Measurements from ENCODE around the gene FLCN. TPM values are rescaled to one million over a fixed set of nuclear protein-coding genes. Genes with fewer than 3 reads are reported as not detected.

Gene FLCN
- total and polyA plus RNA-seq, 4 donors, result 8.5 to 46.7 (median 28.4) TPM

GRCh38 chr17:17285951-17286350, 49.0 kb upstream of the FLCN start:
- peaks cover 0 to 6% (median 4%) of the 10 kb centered on the region in 4 donors for H3K4me1 ChIP-seq (ENCODE audit: control insufficient read depth in 4 of 4, insufficient read depth in 4 of 4, low read length in 3 of 4)
- TF ChIP-seq MAX (IDR thresholded peaks at IDR 0.05) (no peak), FOXA1 (IDR thresholded peaks at IDR 0.05) (no peak), RXRA (IDR thresholded peaks at IDR 0.05) (no peak), HNF4A (conservative IDR thresholded peaks at IDR 0.05) (no peak), HNF4G (IDR thresholded peaks at IDR 0.05) (no peak), CTCF (IDR thresholded peaks at IDR 0.05; ENCODE audit: low read depth, low read length, missing input control) (no peak), RAD21 (IDR thresholded peaks at IDR 0.05) (no peak), JUND (IDR thresholded peaks at IDR 0.05) (no peak), FOXA2 (IDR thresholded peaks at IDR 0.05) (no peak), ATF3 (IDR thresholded peaks at IDR 0.05) (no peak), SP1 (IDR thresholded peaks at IDR 0.05) (no peak), REST (IDR thresholded peaks at IDR 0.05) (no peak), YY1 (IDR thresholded peaks at IDR 0.05) (no peak), NR2F2 (IDR thresholded peaks at IDR 0.05) (no peak), GABPA (IDR thresholded peaks at IDR 0.05 in 1 of 2, conservative IDR thresholded peaks at IDR 0.05 in 1 of 2) (no peak), TAF1 (conservative IDR thresholded peaks at IDR 0.05) (no peak), ZBTB33 (IDR thresholded peaks at IDR 0.05) (no peak), EGR1 (IDR thresholded peaks at IDR 0.05; ENCODE audit: low read depth in 2 of 2) (no peak)
- H3K27ac ChIP-seq (ENCODE audit: low read depth in 1 of 2, low read length in 2 of 2), result no peak overlapping the region
- H3K4me3 ChIP-seq (ENCODE audit: low read depth in 1 of 3, low read length in 3 of 3), result no peak overlapping the region
- H3K9me3 ChIP-seq (ENCODE audit: control insufficient read depth in 4 of 4, low read length in 3 of 4), result no peaks in the 10 kb centered on the region
- H3K9ac ChIP-seq (ENCODE audit: low read depth in 1 of 2, low read length in 2 of 2), result no peak overlapping the region
- H3K27me3 ChIP-seq (ENCODE audit: control insufficient read depth in 4 of 4, insufficient read depth in 4 of 4, low read length in 3 of 4), result no peaks in the 10 kb centered on the region
- DNase-seq (ENCODE audit: low spot score), result no peak
- no peaks in the 10 kb centered on the region for H3K36me3 ChIP-seq (ENCODE audit: control insufficient read depth in 4 of 4, insufficient read depth in 3 of 4, low read depth in 1 of 4, low read length in 3 of 4)
- 93% methylated on average over 5 of the region's 5 CpGs for WGBS
